Stimulated activated naive CD8-positive, alpha-beta T cell treated with anti-CD3 and anti-CD28 coated beads, Interleukin-15, amount 100 ng/mL, for 72 hours (primary cell): Measurements from ENCODE around the gene ARHGAP6.
A peak's percentile ranks its signal among the peaks of the same experiment; 100 is the strongest.

Experiments used
- ATAC-seq: fragments of 150-1000 bp; cut with Tn5 transposase; 2 replicates; pipeline ENCODE4 v1.10.0; 2021; ENCODE audit warnings: mild to moderate bottlenecking, moderate library complexity
- DNase-seq, 2 donors: peaks; one replicate each; pipeline ENCODE4 v3.0.0; 2021 to 2022
- H3K27ac Mint-ChIP-seq, 2 donors: one replicate each; pipeline ENCODE4 v1.8.0; 2022; ENCODE audit warnings: mild to moderate bottlenecking in 2 of 2, mixed read lengths in 2 of 2, moderate library complexity in 2 of 2
- H3K27me3 Mint-ChIP-seq: one replicate; pipeline ENCODE4 v1.8.0; 2022; ENCODE audit warnings: mixed read lengths
- H3K4me1 Mint-ChIP-seq: one replicate; pipeline ENCODE4 v1.8.0; 2022; ENCODE audit warnings: mild to moderate bottlenecking, mixed read lengths
- H3K4me3 Mint-ChIP-seq, 2 donors: one replicate each; pipeline ENCODE4 v1.8.0; 2022; ENCODE audit warnings: mild to moderate bottlenecking in 2 of 2, mixed read lengths in 2 of 2, moderate library complexity in 1 of 2
- H3K9me3 Mint-ChIP-seq, 2 donors: one replicate each; pipeline ENCODE4 v1.8.0; 2022; ENCODE audit warnings: mixed read lengths in 2 of 2

ARHGAP6 gene

GRCh38 chrX:11399489-11400094, 266.1 kb downstream of the ARHGAP6 start:
- no peak for DNase-seq
- Mint-ChIP-seq H3K27me3 (no peaks in the 10 kb centered on the region), H3K27ac (no peak overlapping the region), H3K9me3 (no peaks in the 10 kb centered on the region), H3K4me3 (no peak overlapping the region), H3K4me1 (no peaks in the 10 kb centered on the region)
- no peak for ATAC-seq

- DNase-seq (no peak), ATAC-seq (no peak)
- Mint-ChIP-seq H3K27me3 (no peaks in the 10 kb centered on the region), H3K4me1 (no peaks in the 10 kb centered on the region), H3K9me3 (no peaks in the 10 kb centered on the region), H3K4me3 (no peak overlapping the region), H3K27ac (no peak overlapping the region)
Measured at GRCh38 chrX:11398785-11399184, 266.9 kb downstream of the ARHGAP6 start.

GRCh38 chrX:11398139-11398538, 267.6 kb downstream of the ARHGAP6 start:
- no peak overlapping the region for H3K4me3 Mint-ChIP-seq

GRCh38 chrX:11397680-11398079, 268.0 kb downstream of the ARHGAP6 start:
- no peak overlapping the region for H3K4me3 Mint-ChIP-seq
- H3K4me1 Mint-ChIP-seq, result no peaks in the 10 kb centered on the region
- no peaks in the 10 kb centered on the region for H3K9me3 Mint-ChIP-seq
- no peak overlapping the region for H3K27ac Mint-ChIP-seq
- no peaks in the 10 kb centered on the region for H3K27me3 Mint-ChIP-seq
- DNase-seq (no peak), ATAC-seq (no peak)

More at GRCh38 chrX:11398139-11398538, 267.6 kb downstream of the ARHGAP6 start:
- Mint-ChIP-seq H3K9me3 (no peaks in the 10 kb centered on the region), H3K27ac (no peak overlapping the region), H3K4me1 (no peaks in the 10 kb centered on the region), H3K27me3 (no peaks in the 10 kb centered on the region)
- DNase-seq (no peak), ATAC-seq (no peak)

GRCh38 chrX:11395859-11396258, 269.9 kb downstream of the ARHGAP6 start:
- Mint-ChIP-seq H3K4me3 (no peak overlapping the region), H3K9me3 (no peaks in the 10 kb centered on the region), H3K27me3 (no peaks in the 10 kb centered on the region), H3K4me1 (no peaks in the 10 kb centered on the region), H3K27ac (no peak overlapping the region)
- ATAC-seq, result no peak
- DNase-seq, result no peak

- DNase-seq, result no peak
- H3K4me1 Mint-ChIP-seq, result no peaks in the 10 kb centered on the region
Measured at GRCh38 chrX:11393949-11394654, 271.6 kb downstream of the ARHGAP6 start.

GRCh38 chrX:11386812-11387211, 278.9 kb downstream of the ARHGAP6 start:
- H3K27ac Mint-ChIP-seq, result no peak overlapping the region
- no peak overlapping the region for H3K4me3 Mint-ChIP-seq
- H3K27me3 Mint-ChIP-seq, result no peaks in the 10 kb centered on the region
- no peaks in the 10 kb centered on the region for H3K4me1 Mint-ChIP-seq
- DNase-seq (no peak), ATAC-seq (no peak)
- no peaks in the 10 kb centered on the region for H3K9me3 Mint-ChIP-seq

More at GRCh38 chrX:11393949-11394654, 271.6 kb downstream of the ARHGAP6 start:
- Mint-ChIP-seq H3K27ac (no peak overlapping the region), H3K4me3 (no peak overlapping the region), H3K27me3 (no peaks in the 10 kb centered on the region), H3K9me3 (no peaks in the 10 kb centered on the region)
- no peak for ATAC-seq

- no peaks in the 10 kb centered on the region for H3K9me3 Mint-ChIP-seq
- ATAC-seq, result no peak
- no peak for DNase-seq
- no peaks in the 10 kb centered on the region for H3K27me3 Mint-ChIP-seq
- H3K4me3 Mint-ChIP-seq, result no peak overlapping the region
- H3K27ac Mint-ChIP-seq, result peak overlapping the region in 1 of 2 donors; percentile 46
- no peaks in the 10 kb centered on the region for H3K4me1 Mint-ChIP-seq
Measured at GRCh38 chrX:11386001-11386523, 279.7 kb downstream of the ARHGAP6 start.

- peaks cover 0 to 6% of the 10 kb centered on the region in 2 donors for H3K9me3 Mint-ChIP-seq
- no peak overlapping the region for H3K4me3 Mint-ChIP-seq
- DNase-seq, result no peak
- no peak overlapping the region for H3K27ac Mint-ChIP-seq
- no peak for ATAC-seq
- no peaks in the 10 kb centered on the region for H3K27me3 Mint-ChIP-seq
- H3K4me1 Mint-ChIP-seq, result no peaks in the 10 kb centered on the region
Measured at GRCh38 chrX:11382930-11383329, 282.8 kb downstream of the ARHGAP6 start.

GRCh38 chrX:11381464-11381863, 284.3 kb downstream of the ARHGAP6 start:
- ATAC-seq (no peak), DNase-seq (peak in 1 of 2 donors; percentile 0)
- Mint-ChIP-seq H3K4me1 (no peaks in the 10 kb centered on the region), H3K4me3 (no peak overlapping the region), H3K27ac (no peak overlapping the region), H3K9me3 (peaks cover 0 to 6% of the 10 kb centered on the region in 2 donors), H3K27me3 (no peaks in the 10 kb centered on the region)

- no peak overlapping the region for H3K4me3 Mint-ChIP-seq
- no peak overlapping the region for H3K27ac Mint-ChIP-seq
- peaks cover 0 to 6% of the 10 kb centered on the region in 2 donors for H3K9me3 Mint-ChIP-seq
- ATAC-seq, result no peak
- H3K27me3 Mint-ChIP-seq, result no peaks in the 10 kb centered on the region
- H3K4me1 Mint-ChIP-seq, result no peaks in the 10 kb centered on the region
- no peak for DNase-seq
Measured at GRCh38 chrX:11380187-11380844, 285.4 kb downstream of the ARHGAP6 start.

GRCh38 chrX:11376163-11376562, 289.6 kb downstream of the ARHGAP6 start:
- Mint-ChIP-seq H3K9me3 (peaks cover 0 to 6% of the 10 kb centered on the region in 2 donors), H3K27me3 (no peaks in the 10 kb centered on the region), H3K4me1 (no peaks in the 10 kb centered on the region), H3K27ac (no peak overlapping the region), H3K4me3 (no peak overlapping the region)
- DNase-seq, result no peak
- no peak for ATAC-seq

- Mint-ChIP-seq H3K27me3 (no peaks in the 10 kb centered on the region), H3K9me3 (peaks cover 0 to 6% of the 10 kb centered on the region in 2 donors), H3K27ac (no peak overlapping the region), H3K4me1 (no peaks in the 10 kb centered on the region), H3K4me3 (no peak overlapping the region)
- ATAC-seq (no peak), DNase-seq (no peak)
Measured at GRCh38 chrX:11375614-11376119, 290.1 kb downstream of the ARHGAP6 start.

GRCh38 chrX:11374570-11374969, 291.1 kb downstream of the ARHGAP6 start:
- Mint-ChIP-seq H3K9me3 (peaks cover 0 to 6% of the 10 kb centered on the region in 2 donors), H3K4me3 (no peak overlapping the region), H3K4me1 (no peaks in the 10 kb centered on the region), H3K27me3 (no peaks in the 10 kb centered on the region), H3K27ac (no peak overlapping the region)
- DNase-seq (no peak), ATAC-seq (no peak)

- DNase-seq (no peak), ATAC-seq (no peak)
- Mint-ChIP-seq H3K4me1 (no peaks in the 10 kb centered on the region), H3K4me3 (no peak overlapping the region), H3K27ac (no peak overlapping the region), H3K9me3 (no peaks in the 10 kb centered on the region), H3K27me3 (no peaks in the 10 kb centered on the region)
Measured at GRCh38 chrX:11371106-11371505, 294.6 kb downstream of the ARHGAP6 start.
